ENCODE data around the gene USP3. TPM values are rescaled to one million over a fixed set of nuclear protein-coding genes. Genes with fewer than 3 reads are reported as not detected.

The USP3 gene
- total RNA-seq, 3 donors from 2014 or later, result 65.6 to 101 (median 67.3) TPM

- DNase-seq, result no peak
- H3K36me3 ChIP-seq (ENCODE audit: low read depth), result no peaks in the 10 kb centered on the region
- ATAC-seq, result no peak
- H3K4me3 ChIP-seq, result no peak overlapping the region
- no peaks in the 10 kb centered on the region for H3K9me3 ChIP-seq
- no peak for TF ChIP-seq CTCF (IDR thresholded peaks at IDR 0.05)
- peaks cover 21% of the 10 kb centered on the region for H3K4me1 ChIP-seq (ENCODE audit: low read depth)
- intact Hi-C loops (cut with DNase I, micrococcal nuclease), result no loop called here
Observed at GRCh38 chr15:63544258-63545026, 40.0 kb downstream of the USP3 start.

- ATAC-seq (no peak), DNase-seq (no peak)
- TF ChIP-seq CTCF (IDR thresholded peaks at IDR 0.05), result no peak
- no peaks in the 10 kb centered on the region for H3K36me3 ChIP-seq (ENCODE audit: low read depth)
- intact Hi-C loops (cut with DNase I, micrococcal nuclease), result no loop called here
- no peak overlapping the region for H3K4me3 ChIP-seq
- peaks cover 10% of the 10 kb centered on the region for H3K4me1 ChIP-seq (ENCODE audit: low read depth)
- no peaks in the 10 kb centered on the region for H3K9me3 ChIP-seq
Observed at GRCh38 chr15:63545520-63545919, 41.1 kb downstream of the USP3 start.

GRCh38 chr15:63551400-63551799, 47.0 kb downstream of the USP3 start:
- H3K36me3 ChIP-seq (ENCODE audit: low read depth), result no peaks in the 10 kb centered on the region
- no peaks in the 10 kb centered on the region for H3K9me3 ChIP-seq
- H3K4me3 ChIP-seq, result no peak overlapping the region
- no peak for TF ChIP-seq CTCF (IDR thresholded peaks at IDR 0.05)
- intact Hi-C loops (cut with DNase I, micrococcal nuclease), result no loop called here
- DNase-seq (no peak), ATAC-seq (no peak)
- H3K4me1 ChIP-seq (ENCODE audit: low read depth), result peaks cover 11% of the 10 kb centered on the region

GRCh38 chr15:63553388-63553791, 49.0 kb downstream of the USP3 start:
- peak; percentile 62 for ATAC-seq
- Histone ChIP-seq H3K4me3 (no peak overlapping the region), H3K36me3 (ENCODE audit: low read depth) (no peaks in the 10 kb centered on the region), H3K4me1 (ENCODE audit: low read depth) (peaks cover 11% of the 10 kb centered on the region), H3K9me3 (no peaks in the 10 kb centered on the region)
- TF ChIP-seq CTCF (IDR thresholded peaks at IDR 0.05), result no peak
- no peak for DNase-seq
- intact Hi-C loops (cut with DNase I, micrococcal nuclease), result no loop called here

GRCh38 chr15:63554337-63554927, 50.0 kb downstream of the USP3 start:
- DNase-seq (no peak), ATAC-seq (no peak)
- Histone ChIP-seq H3K36me3 (ENCODE audit: low read depth) (no peaks in the 10 kb centered on the region), H3K4me3 (no peak overlapping the region), H3K4me1 (ENCODE audit: low read depth) (peaks cover 11% of the 10 kb centered on the region), H3K9me3 (no peaks in the 10 kb centered on the region)
- intact Hi-C loops (cut with DNase I, micrococcal nuclease), result no loop called here
- no peak for TF ChIP-seq CTCF (IDR thresholded peaks at IDR 0.05)

Measured in mucosa of descending colon (tissue), 3 donors.